ENCODE data around the gene EBLN1. TPM values are rescaled to one million over a fixed set of nuclear protein-coding genes. Genes with fewer than 3 reads are reported as not detected.

EBLN1 gene
- total and polyA plus RNA-seq, 2 of the 8 experiments (the other 6 are each of a cell fraction or from before 2014, with no cell fraction given), result not detected

- Histone ChIP-seq H2BK15ac (ENCODE audit: low read length) (no peak overlapping the region), H3K27ac (ENCODE audit: low read depth, low read length) (no peak overlapping the region), H3K4ac (replicated peaks; ENCODE audit: insufficient read length, low read depth, low read length) (no peak overlapping the region), H2BK5ac (ENCODE audit: low read depth, low read length) (no peak overlapping the region), H4K91ac (replicated peaks; ENCODE audit: insufficient read length, low read length) (no peak overlapping the region), H3K9ac (replicated peaks in 1 of 4; ENCODE audit: extremely low read depth in 1 of 4, low read depth in 3 of 4, low read length in 3 of 4) (peak overlapping the region; percentile 32 to 85 (median 72); a peak in 5 of 7 replicates), H3K4me3 (ENCODE audit: extremely low read depth in 1 of 4, insufficient read depth in 2 of 4, low read depth in 3 of 4, low read length in 4 of 4) (peak overlapping the region; percentile 84 to 95 (median 88)), H3K4me2 (ENCODE audit: insufficient read depth in 1 of 2, low read depth in 2 of 2, low read length in 2 of 2) (peak overlapping the region; percentile 61 to 66), H2AK5ac (ENCODE audit: low read depth, low read length) (no peak overlapping the region), H3K9me3 (ENCODE audit: insufficient read depth in 2 of 2, low read depth in 1 of 2, low read length in 1 of 2) (no peaks in the 10 kb centered on the region), H3K79me2 (ENCODE audit: control insufficient read depth in 1 of 2, insufficient read depth in 2 of 2, low read length in 2 of 2) (no peaks in the 10 kb centered on the region), H3K18ac (ENCODE audit: extremely low read depth, low read length) (no peak overlapping the region), H3K27me3 (replicated peaks in 1 of 4; ENCODE audit: control insufficient read depth in 3 of 4, extremely low read depth in 1 of 4, insufficient read depth in 3 of 4, low read length in 3 of 4) (peaks cover 0 to 2% (median 0%) of the 10 kb centered on the region in 4 experiments; a peak in 1 of 7 replicates), H3K4me1 (replicated peaks in 1 of 4; ENCODE audit: control insufficient read depth in 3 of 4, insufficient read depth in 4 of 4, low read length in 3 of 4) (no peaks in the 10 kb centered on the region), H3K56ac (replicated peaks; ENCODE audit: insufficient read length, low read depth, low read length) (no peak overlapping the region), H2BK20ac (ENCODE audit: low read length) (no peak overlapping the region), H3K23ac (ENCODE audit: insufficient read length) (no peak overlapping the region), H4K20me1 (replicated peaks in 1 of 2; ENCODE audit: control insufficient read depth in 1 of 2, insufficient read depth in 2 of 2, low read length in 2 of 2) (no peaks in the 10 kb centered on the region), H3K79me1 (ENCODE audit: low read depth, low read length) (no peaks in the 10 kb centered on the region), H2BK120ac (replicated peaks; ENCODE audit: low read depth, low read length) (no peak overlapping the region), H2BK12ac (ENCODE audit: low read depth, low read length) (no peak overlapping the region), H4K5ac (ENCODE audit: insufficient read length, low read depth, low read length) (no peak overlapping the region), H4K8ac (ENCODE audit: extremely low read depth, insufficient read depth, low read length) (no peak overlapping the region), H2AFZ (ENCODE audit: low read length) (peak overlapping the region; percentile 99), H3K36me3 (ENCODE audit: control insufficient read depth in 2 of 4, insufficient read depth in 4 of 4, low read length in 3 of 4) (no peaks in the 10 kb centered on the region), H3K14ac (ENCODE audit: insufficient read length) (no peak overlapping the region), H3K23me2 (ENCODE audit: low read depth, low read length) (no peaks in the 10 kb centered on the region)
- FAIRE-seq (no peak), DNase-seq (ENCODE audit: low read depth in 1 of 2, low spot score in 2 of 2) (no peak)
- ChIA-PET CTCF (ENCODE audit: partially characterized antibody) (interaction anchor here (0.7 to 2.1 kb wide), 4 partner anchors 9 to 237 kb away, joined by 4 to 5 read pairs (median 4); no protein-coding TSS in a partner anchor), POLR2A (ENCODE audit: partially characterized antibody) (interaction anchor here (1.2 to 1.3 kb wide), 2 partner anchors 88 to 124 kb away, joined by 3 read pairs; partner anchors contain the start of gene COMMD3)
- WGBS, 2 experiments (ENCODE audit: extremely low coverage in 1 of 2, insufficient coverage in 1 of 2, insufficient read length in 1 of 2, insufficient replicate concordance in 2 of 2, low coverage in 1 of 2, low lambda C conversion rate in 2 of 2, missing lambda C conversion rate in 1 of 2), result 55% methylated on average over 9 of the region's 9 CpGs; no CpG with 5 or more reads in 1 of the 2 experiments
- TF ChIP-seq JUN (IDR thresholded peaks at IDR 0.05; ENCODE audit: low read depth, low read length) (no peak), POLR2AphosphoS5 (IDR thresholded peaks at IDR 0.05; ENCODE audit: low read depth, low read length) (no peak), CREB1 (IDR thresholded peaks at IDR 0.05) (no peak), RAD21 (IDR thresholded peaks at IDR 0.05 in 1 of 2, conservative IDR thresholded peaks at IDR 0.05 in 1 of 2; ENCODE audit: low read depth in 2 of 2, low read length in 2 of 2) (no peak), POU5F1 (IDR thresholded peaks at IDR 0.05; ENCODE audit: low read depth, low read length) (no peak)
Observed at GRCh38 chr10:22228167-22228938, 10.5 kb upstream of the EBLN1 start.

Data from H1 (cell line).